GM19043 (cell line): ENCODE results near the gene SYT8.

ENCODE experiments used
- ATAC-seq: cut with Tn5 transposase; IDR thresholded peaks from one replicate; pipeline ENCODE4 v1.9.1; 2021; ENCODE audit warnings: low read depth; ENCODE audit not compliant: unreplicated experiment

SYT8 gene

GRCh38 chr11:1843796-1844195 is 9.0 kb downstream of the SYT8 start:
- ATAC-seq = no peak

GRCh38 chr11:1844221-1845094 is 9.7 kb downstream of the SYT8 start:
- no peak for ATAC-seq

- no peak for ATAC-seq
Measured at GRCh38 chr11:1845095-1845429, 10.3 kb downstream of the SYT8 start.

GRCh38 chr11:1845561-1846452 is 11.0 kb downstream of the SYT8 start:
- no peak for ATAC-seq

- no peak for ATAC-seq
Measured at GRCh38 chr11:1846453-1846932, 11.7 kb downstream of the SYT8 start.

GRCh38 chr11:1847006-1847735 is 12.4 kb downstream of the SYT8 start:
- ATAC-seq = no peak

- no peak for ATAC-seq
Measured at GRCh38 chr11:1847926-1848639, 13.3 kb downstream of the SYT8 start.

GRCh38 chr11:1848640-1849430 is 14.0 kb downstream of the SYT8 start:
- ATAC-seq = no peak

GRCh38 chr11:1851468-1852180 is 16.8 kb downstream of the SYT8 start:
- ATAC-seq = no peak

GRCh38 chr11:1852271-1852876 is 17.6 kb downstream of the SYT8 start:
- ATAC-seq = no peak

- ATAC-seq = peak; percentile 38
Measured at GRCh38 chr11:1852877-1853276, 18.1 kb downstream of the SYT8 start, which contains the start of gene LSP1. Gene LSP1, plus strand, starts transcription at chr11:1853084. Its CDS starts 61 bp downstream, at chr11:1853145.

- no peak for ATAC-seq
Measured at GRCh38 chr11:1853376-1854131, 18.8 kb downstream of the SYT8 start.

GRCh38 chr11:1854132-1854948 is 19.6 kb downstream of the SYT8 start:
- ATAC-seq = peak; percentile 30

- ATAC-seq = peak; percentile 48
Measured at GRCh38 chr11:1854949-1855885, 20.4 kb downstream of the SYT8 start.

- no peak for ATAC-seq
Measured at GRCh38 chr11:1855886-1856265, 21.1 kb downstream of the SYT8 start.
